GM15510 (cell line): ENCODE measurements around the gene SCRN2.

Experiments used
- POLR2A ChIP-seq: IDR thresholded peaks from 3 replicates; pipeline ENCODE4 v1.6.1; 2011; ENCODE audit warnings: borderline replicate concordance; ENCODE audit not compliant: insufficient read length; ENCODE audit errors: extremely low read depth

The SCRN2 gene

GRCh38 chr17:47810200-47810821 lies 30.8 kb downstream of the SCRN2 start:
- TF ChIP-seq POLR2A, result no peak

- no peak for TF ChIP-seq POLR2A
Observed at GRCh38 chr17:47808830-47809480, 32.1 kb downstream of the SCRN2 start.

- TF ChIP-seq POLR2A, result no peak
Observed at GRCh38 chr17:47808036-47808829, 32.8 kb downstream of the SCRN2 start.

- TF ChIP-seq POLR2A, result no peak
Observed at GRCh38 chr17:47807421-47807820, 33.7 kb downstream of the SCRN2 start.

GRCh38 chr17:47806913-47807255 lies 34.2 kb downstream of the SCRN2 start:
- no peak for TF ChIP-seq POLR2A

- TF ChIP-seq POLR2A, result no peak
Observed at GRCh38 chr17:47806026-47806912, 34.8 kb downstream of the SCRN2 start.

GRCh38 chr17:47804461-47804860 lies 36.6 kb downstream of the SCRN2 start:
- no peak for TF ChIP-seq POLR2A

GRCh38 chr17:47803751-47804150 lies 37.3 kb downstream of the SCRN2 start:
- TF ChIP-seq POLR2A, result no peak

GRCh38 chr17:47803201-47803600 lies 37.9 kb downstream of the SCRN2 start:
- no peak for TF ChIP-seq POLR2A

GRCh38 chr17:47802341-47803022 lies 38.6 kb downstream of the SCRN2 start:
- TF ChIP-seq POLR2A, result no peak

- TF ChIP-seq POLR2A, result no peak
Observed at GRCh38 chr17:47801906-47802305, 39.2 kb downstream of the SCRN2 start.

- no peak for TF ChIP-seq POLR2A
Observed at GRCh38 chr17:47801176-47801765, 39.8 kb downstream of the SCRN2 start.

- TF ChIP-seq POLR2A, result no peak
Observed at GRCh38 chr17:47800686-47801085, 40.4 kb downstream of the SCRN2 start.

- no peak for TF ChIP-seq POLR2A
Observed at GRCh38 chr17:47797797-47798196, 43.3 kb downstream of the SCRN2 start.
